ENCODE results near the gene DTX3. TPM values are rescaled to one million over a fixed set of nuclear protein-coding genes. Genes with fewer than 3 reads are reported as not detected.
A peak's percentile ranks its signal among the peaks of the same experiment; 100 is the strongest.

Gene DTX3
- total RNA-seq, 3 donors from 2014 or later: 4.3 to 65.5 (median 7.0) TPM

DNA sequence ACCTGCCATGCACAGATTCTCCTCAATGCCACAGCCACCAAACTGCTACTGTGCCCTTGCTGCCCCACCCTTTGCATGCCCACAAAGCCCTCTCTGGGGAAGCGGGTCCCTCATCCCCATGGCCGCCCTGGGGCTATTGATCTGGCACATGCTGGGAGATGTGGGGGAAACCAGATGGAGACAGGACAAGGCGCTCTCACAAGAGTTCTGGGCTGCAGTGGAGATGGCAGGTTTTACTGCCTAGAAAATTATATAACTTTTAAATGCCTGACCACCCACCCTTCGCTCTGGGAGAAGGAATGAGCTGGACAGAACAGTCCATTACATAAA is 24.2 kb upstream of the DTX3 start:
- DNase-seq (no peak), ATAC-seq (no peak)
- Histone ChIP-seq H3K9me3 (no peaks in the 10 kb centered on the region), H3K4me3 (no peak overlapping the region), H3K4me1 (ENCODE audit: low read depth) (no peaks in the 10 kb centered on the region), H3K36me3 (ENCODE audit: low read depth) (no peaks in the 10 kb centered on the region)
- TF ChIP-seq, protein P1, sequence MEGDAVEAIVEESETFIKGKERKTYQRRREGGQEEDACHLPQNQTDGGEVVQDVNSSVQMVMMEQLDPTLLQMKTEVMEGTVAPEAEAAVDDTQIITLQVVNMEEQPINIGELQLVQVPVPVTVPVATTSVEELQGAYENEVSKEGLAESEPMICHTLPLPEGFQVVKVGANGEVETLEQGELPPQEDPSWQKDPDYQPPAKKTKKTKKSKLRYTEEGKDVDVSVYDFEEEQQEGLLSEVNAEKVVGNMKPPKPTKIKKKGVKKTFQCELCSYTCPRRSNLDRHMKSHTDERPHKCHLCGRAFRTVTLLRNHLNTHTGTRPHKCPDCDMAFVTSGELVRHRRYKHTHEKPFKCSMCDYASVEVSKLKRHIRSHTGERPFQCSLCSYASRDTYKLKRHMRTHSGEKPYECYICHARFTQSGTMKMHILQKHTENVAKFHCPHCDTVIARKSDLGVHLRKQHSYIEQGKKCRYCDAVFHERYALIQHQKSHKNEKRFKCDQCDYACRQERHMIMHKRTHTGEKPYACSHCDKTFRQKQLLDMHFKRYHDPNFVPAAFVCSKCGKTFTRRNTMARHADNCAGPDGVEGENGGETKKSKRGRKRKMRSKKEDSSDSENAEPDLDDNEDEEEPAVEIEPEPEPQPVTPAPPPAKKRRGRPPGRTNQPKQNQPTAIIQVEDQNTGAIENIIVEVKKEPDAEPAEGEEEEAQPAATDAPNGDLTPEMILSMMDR (IDR thresholded peaks at IDR 0.05): no peak
- intact Hi-C loops (cut with DNase I, micrococcal nuclease): loop anchor here (5.0 kb wide), 1 partner anchor 42 kb away; no protein-coding TSS in a partner anchor

DNA sequence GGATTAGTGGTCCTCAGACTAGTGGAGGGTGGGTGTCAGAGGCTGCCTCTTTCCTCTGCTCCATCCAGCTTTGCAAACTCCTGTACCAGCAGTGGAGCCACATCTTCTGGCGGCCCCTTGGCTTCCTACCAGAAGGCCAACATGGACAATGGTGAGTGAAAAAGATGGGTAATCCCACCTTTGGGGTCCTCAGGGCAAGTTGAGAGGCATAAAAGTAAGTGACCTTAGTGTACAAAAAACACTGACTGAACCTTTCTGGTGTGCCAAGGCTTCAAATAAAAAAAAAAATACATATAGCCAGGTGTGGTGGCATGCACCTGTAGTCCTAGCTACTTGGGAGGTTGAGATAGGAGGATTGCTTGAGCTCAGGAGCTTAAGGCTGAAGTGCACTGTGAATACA is 22.8 kb upstream of the DTX3 start:
- DNase-seq: no peak
- H3K9me3 ChIP-seq: no peaks in the 10 kb centered on the region
- no peaks in the 10 kb centered on the region for H3K4me1 ChIP-seq (ENCODE audit: low read depth)
- H3K36me3 ChIP-seq (ENCODE audit: low read depth): no peaks in the 10 kb centered on the region
- no peak for ATAC-seq
- TF ChIP-seq, protein P1 (IDR thresholded peaks at IDR 0.05): no peak
- intact Hi-C loops (cut with DNase I, micrococcal nuclease): loop anchor here (5.0 kb wide), 1 partner anchor 40 kb away; no protein-coding TSS in a partner anchor
- no peak overlapping the region for H3K4me3 ChIP-seq

DNA sequence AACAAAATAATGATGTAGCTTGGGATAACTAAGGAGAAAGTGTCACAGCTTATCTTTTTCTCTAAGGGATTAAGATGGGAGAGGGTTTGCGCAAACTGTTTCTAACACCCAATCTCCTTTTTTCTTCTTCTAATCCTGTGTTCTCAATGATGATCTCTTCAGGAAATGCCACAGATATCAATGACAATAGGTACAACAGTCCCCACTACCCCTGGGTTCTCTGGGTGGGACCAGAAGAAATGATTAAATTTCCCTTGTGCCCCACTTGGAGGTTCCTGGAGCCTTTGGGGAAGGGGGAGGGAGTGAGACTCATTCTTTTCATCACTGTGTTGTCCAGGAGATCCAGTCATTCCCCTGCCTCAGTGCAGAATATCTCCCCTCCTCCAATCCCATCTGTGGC is 22.2 kb upstream of the DTX3 start:
- intact Hi-C loops (cut with DNase I, micrococcal nuclease): loop anchor here (5.0 kb wide), 1 partner anchor 40 kb away; no protein-coding TSS in a partner anchor
- Histone ChIP-seq H3K4me1 (ENCODE audit: low read depth) (no peaks in the 10 kb centered on the region), H3K9me3 (no peaks in the 10 kb centered on the region), H3K4me3 (no peak overlapping the region), H3K36me3 (ENCODE audit: low read depth) (no peaks in the 10 kb centered on the region)
- DNase-seq (no peak), ATAC-seq (no peak)
- TF ChIP-seq, protein P1 (IDR thresholded peaks at IDR 0.05): no peak

DNA sequence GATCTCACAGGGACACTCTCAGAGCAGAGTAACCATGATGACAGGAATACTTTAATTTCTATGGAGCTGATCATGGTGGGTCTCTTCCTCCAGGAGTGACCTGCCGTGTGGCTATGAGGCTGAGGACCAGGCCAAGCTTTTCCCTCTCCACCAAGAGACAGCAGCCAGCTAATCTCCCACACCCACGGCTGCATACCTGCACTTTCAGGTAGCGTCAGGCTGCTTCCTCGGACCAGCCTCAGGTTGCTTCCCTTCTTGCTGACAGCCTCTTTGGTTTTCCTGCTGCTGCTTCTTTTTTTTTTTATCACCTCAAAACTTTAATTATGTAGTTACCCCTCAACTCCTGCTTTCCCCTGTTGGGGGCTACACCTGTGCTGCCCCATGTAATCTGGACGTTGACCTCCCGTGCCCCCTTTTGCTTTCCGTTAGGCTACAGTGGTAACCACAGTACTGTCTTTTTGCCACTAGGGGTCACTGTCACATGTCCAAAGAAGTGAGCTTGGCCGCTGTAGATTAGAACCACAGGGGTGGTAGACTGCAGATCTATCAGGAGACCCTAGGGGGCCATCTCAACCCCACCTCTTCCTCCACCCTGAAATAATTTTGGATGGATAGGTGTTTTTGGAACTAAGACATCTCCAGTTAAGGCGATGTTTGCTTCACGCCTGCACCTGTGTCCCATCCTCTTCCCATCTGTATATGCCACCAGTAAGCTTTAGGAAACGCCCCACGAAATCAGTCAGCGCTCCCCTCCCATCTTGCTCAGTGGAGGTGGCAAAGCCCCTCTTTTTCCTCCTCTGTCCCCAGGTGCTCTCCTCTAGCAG is 21.4 kb upstream of the DTX3 start:
- ATAC-seq (peak; percentile 93), DNase-seq (peak in 1 of 3 donors; percentile 80)
- H3K4me3 ChIP-seq: no peak overlapping the region
- no peaks in the 10 kb centered on the region for H3K4me1 ChIP-seq (ENCODE audit: low read depth)
- TF ChIP-seq, protein P1 (IDR thresholded peaks at IDR 0.05): peak; percentile 77
- no peaks in the 10 kb centered on the region for H3K36me3 ChIP-seq (ENCODE audit: low read depth)
- no peaks in the 10 kb centered on the region for H3K9me3 ChIP-seq
- intact Hi-C loops (cut with DNase I, micrococcal nuclease): loop anchor here (5.0 kb wide), 1 partner anchor 39 kb away; no protein-coding TSS in a partner anchor

DNA sequence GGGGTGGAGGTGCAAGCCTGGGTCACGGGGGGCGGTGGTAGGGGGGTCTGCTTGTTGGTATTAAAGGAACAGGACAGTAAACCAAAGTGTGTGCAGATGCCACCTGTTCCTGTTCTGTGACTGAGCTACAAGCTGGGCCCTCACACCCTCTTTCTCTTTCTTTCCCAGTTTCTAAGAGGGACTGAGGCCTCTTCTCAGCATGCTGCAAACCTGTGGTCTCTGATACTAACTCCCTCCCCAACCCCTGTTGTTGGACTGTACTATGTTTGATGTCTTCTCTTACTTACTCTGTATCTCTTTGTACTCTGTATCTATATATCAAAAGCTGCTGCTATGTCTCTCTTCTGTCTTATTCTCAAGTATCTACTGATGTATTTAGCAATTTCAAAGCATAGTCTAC is 20.6 kb upstream of the DTX3 start:
- H3K9me3 ChIP-seq: no peaks in the 10 kb centered on the region
- DNase-seq: no peak

More for the DNA sequence above, 20.6 kb upstream of the DTX3 start:
- no peak overlapping the region for H3K4me3 ChIP-seq
- intact Hi-C loops (cut with DNase I, micrococcal nuclease): loop anchor here (5.0 kb wide), 1 partner anchor 38 kb away; no protein-coding TSS in a partner anchor
- no peaks in the 10 kb centered on the region for H3K36me3 ChIP-seq (ENCODE audit: low read depth)
- H3K4me1 ChIP-seq (ENCODE audit: low read depth): no peaks in the 10 kb centered on the region
- TF ChIP-seq, protein P1 (IDR thresholded peaks at IDR 0.05): no peak
- no peak for ATAC-seq
